ENCODE measurements around the gene APOO.

DNA sequence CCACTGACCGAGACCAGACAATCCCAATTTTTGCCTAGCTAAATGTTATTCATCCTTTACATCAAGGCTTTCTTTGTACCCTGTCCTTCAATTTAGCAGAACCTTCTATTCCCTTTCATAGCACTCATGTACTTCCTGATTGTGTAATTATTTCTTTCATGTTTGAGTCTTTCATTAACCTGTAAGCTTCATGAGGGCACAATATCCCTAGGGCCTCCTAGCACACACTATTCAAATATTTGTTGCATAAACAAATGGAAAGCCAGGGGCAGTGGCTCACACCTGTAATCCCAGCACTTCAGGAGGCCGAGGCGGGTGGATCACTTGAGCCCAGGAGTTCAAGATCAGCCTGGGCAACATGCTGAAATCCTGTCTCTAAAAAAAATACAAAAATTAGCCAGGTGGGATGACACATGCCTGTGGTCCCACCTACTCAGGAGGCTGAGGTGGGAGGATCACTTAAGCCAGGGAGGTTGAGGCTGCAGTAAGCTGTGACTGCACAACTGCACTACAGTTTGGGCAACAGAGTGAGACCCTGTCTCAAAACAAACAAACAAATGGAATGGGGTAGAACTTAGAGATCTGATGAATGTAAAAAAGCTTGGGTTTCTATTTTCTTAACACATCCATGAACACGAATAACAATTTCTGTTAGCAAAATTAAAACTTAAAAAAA lies 65.8 kb downstream of the APOO start:
- TF ChIP-seq POLR2AphosphoS5 (IDR thresholded peaks at IDR 0.05; ENCODE audit: low read depth, low read length) (no peak), POLR2A (IDR thresholded peaks at IDR 0.05; ENCODE audit: low read depth, low read length) (no peak)
